Measurements from ENCODE around the gene P2RX3. TPM values are rescaled to one million over a fixed set of nuclear protein-coding genes. Genes with fewer than 3 reads are reported as not detected.

P2RX3 gene
- total RNA-seq, 2 donors from 2014 or later, result 0.40 TPM; not detected in 1

DNA sequence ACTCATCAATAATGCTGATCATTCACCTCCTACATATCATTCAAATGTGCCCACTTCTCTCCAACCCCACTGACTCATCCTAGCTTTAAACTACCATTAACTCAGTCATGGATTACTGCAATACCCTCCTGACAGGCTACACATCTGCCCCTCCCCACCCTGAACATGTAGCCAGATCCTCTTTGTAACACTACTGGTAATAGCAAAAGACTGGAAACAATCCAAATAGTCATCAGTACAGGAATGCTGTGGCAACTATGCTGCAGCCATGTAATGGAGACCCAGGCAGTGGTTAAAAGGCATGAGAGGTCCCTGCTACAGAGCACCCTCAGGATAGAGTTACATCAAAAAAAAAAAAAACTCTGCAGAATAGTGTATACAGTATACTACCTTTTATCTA is 72.1 kb downstream of the P2RX3 start:
- Histone ChIP-seq H3K27ac (no peak overlapping the region), H3K27me3 (replicated peaks; ENCODE audit: insufficient read depth) (no peaks in the 10 kb centered on the region), H3K36me3 (no peaks in the 10 kb centered on the region), H3K9me3 (no peaks in the 10 kb centered on the region), H3K4me3 (no peak overlapping the region), H3K4me1 (replicated peaks) (no peaks in the 10 kb centered on the region)
- TF ChIP-seq, protein P1, sequence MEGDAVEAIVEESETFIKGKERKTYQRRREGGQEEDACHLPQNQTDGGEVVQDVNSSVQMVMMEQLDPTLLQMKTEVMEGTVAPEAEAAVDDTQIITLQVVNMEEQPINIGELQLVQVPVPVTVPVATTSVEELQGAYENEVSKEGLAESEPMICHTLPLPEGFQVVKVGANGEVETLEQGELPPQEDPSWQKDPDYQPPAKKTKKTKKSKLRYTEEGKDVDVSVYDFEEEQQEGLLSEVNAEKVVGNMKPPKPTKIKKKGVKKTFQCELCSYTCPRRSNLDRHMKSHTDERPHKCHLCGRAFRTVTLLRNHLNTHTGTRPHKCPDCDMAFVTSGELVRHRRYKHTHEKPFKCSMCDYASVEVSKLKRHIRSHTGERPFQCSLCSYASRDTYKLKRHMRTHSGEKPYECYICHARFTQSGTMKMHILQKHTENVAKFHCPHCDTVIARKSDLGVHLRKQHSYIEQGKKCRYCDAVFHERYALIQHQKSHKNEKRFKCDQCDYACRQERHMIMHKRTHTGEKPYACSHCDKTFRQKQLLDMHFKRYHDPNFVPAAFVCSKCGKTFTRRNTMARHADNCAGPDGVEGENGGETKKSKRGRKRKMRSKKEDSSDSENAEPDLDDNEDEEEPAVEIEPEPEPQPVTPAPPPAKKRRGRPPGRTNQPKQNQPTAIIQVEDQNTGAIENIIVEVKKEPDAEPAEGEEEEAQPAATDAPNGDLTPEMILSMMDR (IDR thresholded peaks at IDR 0.05), result no peak
- TF ChIP-seq POLR2AphosphoS5 (IDR thresholded peaks at IDR 0.05) (no peak), POLR2A (IDR thresholded peaks at IDR 0.05) (no peak)
- no peak for DNase-seq (ENCODE audit: low spot score)
- intact Hi-C loops (cut with DNase I), result no loop called here

GRCh38 chr11:57413681-57414080 is 75.5 kb downstream of the P2RX3 start:
- intact Hi-C loops (cut with DNase I), result no loop called here
- WGBS, result 85% methylated on average over 4 of the region's 4 CpGs
- no peaks in the 10 kb centered on the region for H3K27me3 ChIP-seq (replicated peaks; ENCODE audit: insufficient read depth)
- no peak overlapping the region for H3K4me3 ChIP-seq
- H3K4me1 ChIP-seq (replicated peaks), result no peaks in the 10 kb centered on the region
- TF ChIP-seq, protein P1 (IDR thresholded peaks at IDR 0.05), result no peak
- TF ChIP-seq POLR2AphosphoS5 (IDR thresholded peaks at IDR 0.05) (no peak), POLR2A (IDR thresholded peaks at IDR 0.05) (no peak)
- H3K27ac ChIP-seq, result no peak overlapping the region
- H3K9me3 ChIP-seq, result no peaks in the 10 kb centered on the region
- DNase-seq (ENCODE audit: low spot score), result no peak
- H3K36me3 ChIP-seq, result no peaks in the 10 kb centered on the region

DNA sequence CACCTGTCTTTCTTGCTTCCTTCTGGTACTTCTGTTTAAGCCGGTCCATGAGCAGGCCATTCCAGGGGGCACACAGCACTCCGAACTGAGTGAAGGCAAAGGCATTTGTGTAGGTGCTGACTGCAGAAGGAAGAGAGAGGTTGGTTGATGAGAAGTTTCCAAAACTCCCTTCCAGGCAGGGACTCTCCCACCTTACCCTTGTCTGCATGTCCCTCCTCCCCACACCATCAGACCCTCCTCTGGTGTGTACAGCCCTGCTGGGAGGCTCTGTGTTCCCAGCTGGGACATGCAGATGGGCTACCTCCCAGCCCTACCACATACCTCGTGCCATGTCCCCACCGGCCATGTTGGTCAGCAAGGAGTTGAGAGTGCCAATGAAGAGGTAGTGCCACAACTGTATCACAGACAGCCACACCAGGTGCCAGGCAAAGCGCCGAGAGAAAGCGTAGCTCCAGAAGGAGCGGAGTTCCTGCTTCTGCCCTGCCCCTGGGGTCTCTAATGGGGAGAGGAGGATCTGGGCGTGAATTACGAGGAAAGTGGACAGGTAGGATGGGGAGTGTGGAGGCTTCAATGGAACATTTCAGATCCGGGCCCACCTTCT is 76.6 kb downstream of the P2RX3 start:
- no peak overlapping the region for H3K4me3 ChIP-seq
- 96% methylated on average over 11 of the region's 11 CpGs for WGBS
- DNase-seq (ENCODE audit: low spot score), result no peak
- no peak overlapping the region for H3K27ac ChIP-seq
- no peaks in the 10 kb centered on the region for H3K4me1 ChIP-seq (replicated peaks)
- no peaks in the 10 kb centered on the region for H3K36me3 ChIP-seq
- H3K9me3 ChIP-seq, result no peaks in the 10 kb centered on the region
- intact Hi-C loops (cut with DNase I), result no loop called here
- no peaks in the 10 kb centered on the region for H3K27me3 ChIP-seq (replicated peaks; ENCODE audit: insufficient read depth)
- TF ChIP-seq, protein P1 (IDR thresholded peaks at IDR 0.05), result no peak
- TF ChIP-seq POLR2AphosphoS5 (IDR thresholded peaks at IDR 0.05) (no peak), POLR2A (IDR thresholded peaks at IDR 0.05) (no peak)

- intact Hi-C loops (cut with DNase I), result no loop called here
- no peaks in the 10 kb centered on the region for H3K9me3 ChIP-seq
- no peak for DNase-seq (ENCODE audit: low spot score)
- no peaks in the 10 kb centered on the region for H3K36me3 ChIP-seq
- no peaks in the 10 kb centered on the region for H3K4me1 ChIP-seq (replicated peaks)
- no peak for TF ChIP-seq POLR2A (IDR thresholded peaks at IDR 0.05)
- no peak overlapping the region for H3K27ac ChIP-seq
- H3K4me3 ChIP-seq, result no peak overlapping the region
- H3K27me3 ChIP-seq (replicated peaks; ENCODE audit: insufficient read depth), result no peaks in the 10 kb centered on the region
- WGBS, result 84% methylated on average over 3 of the region's 3 CpGs
Measured at GRCh38 chr11:57416436-57416835, 78.3 kb downstream of the P2RX3 start.

DNA sequence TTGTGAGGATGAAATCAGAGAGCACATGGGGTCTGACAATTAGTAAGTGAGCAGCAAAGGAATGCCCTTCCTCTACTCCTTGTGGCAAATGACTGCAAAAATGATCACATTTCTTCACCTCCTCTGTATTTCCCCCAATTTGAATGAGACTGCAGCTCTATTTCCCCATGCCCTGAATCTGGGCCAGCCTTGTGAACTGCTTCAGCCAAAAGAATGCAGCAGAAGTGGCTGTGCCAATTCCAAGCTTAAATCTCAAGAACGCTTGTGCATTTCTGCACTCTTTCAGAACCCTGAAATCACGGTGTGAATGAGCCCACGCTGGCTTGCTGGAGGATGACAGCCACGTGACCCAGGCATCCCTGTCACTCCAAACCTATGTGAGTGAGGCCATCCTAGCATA is 78.9 kb downstream of the P2RX3 start:
- DNase-seq (ENCODE audit: low spot score), result no peak
- Histone ChIP-seq H3K9me3 (no peaks in the 10 kb centered on the region), H3K27me3 (replicated peaks; ENCODE audit: insufficient read depth) (no peaks in the 10 kb centered on the region), H3K4me3 (no peak overlapping the region), H3K36me3 (no peaks in the 10 kb centered on the region), H3K4me1 (replicated peaks) (no peaks in the 10 kb centered on the region), H3K27ac (no peak overlapping the region)
- TF ChIP-seq POLR2AphosphoS5 (IDR thresholded peaks at IDR 0.05), result no peak
- TF ChIP-seq, protein P1 (IDR thresholded peaks at IDR 0.05), result no peak
- TF ChIP-seq POLR2A (IDR thresholded peaks at IDR 0.05), result no peak
- intact Hi-C loops (cut with DNase I), result no loop called here
- 67% methylated on average over 4 of the region's 4 CpGs for WGBS

Measured in prostate gland (tissue), 2 donors.